HepG2 (cell line): ENCODE measurements around the gene GADD45B. TPM values are rescaled to one million over a fixed set of nuclear protein-coding genes. Genes with fewer than 3 reads are reported as not detected.

ENCODE experiments used
- ASH2L ChIP-seq: fragments of 300-600, 200-600 bp; sonication (generic); IDR thresholded peaks from 2 replicates; pipeline ENCODE4 v1.7.0; 2017; ENCODE audit warnings: low read depth, mild to moderate bottlenecking, moderate library complexity, mixed read lengths, low read length; ENCODE audit not compliant: insufficient read length
- ATF7-NPFF ChIP-seq: sonication (generic); formaldehyde crosslinking; IDR thresholded peaks from 2 replicates; pipeline ENCODE4 v1.8.1; 2023; ENCODE audit warnings: mild to moderate bottlenecking, low read depth, missing genetic modification reagents, moderate library complexity
- BORCS8-MEF2B ChIP-seq: sonication (generic); formaldehyde crosslinking; IDR thresholded peaks from 2 replicates; pipeline ENCODE4 v1.8.0; 2022; ENCODE audit warnings: mild to moderate bottlenecking, missing genetic modification reagents
- CBFB ChIP-seq: sonication (generic); formaldehyde crosslinking; IDR thresholded peaks from 2 replicates; pipeline ENCODE4 v1.4.0; 2020; ENCODE audit warnings: missing genetic modification reagents
- ELF3 ChIP-seq: IDR thresholded peaks from 2 replicates; pipeline ENCODE4 v1.6.1; 2016; ENCODE audit warnings: missing genetic modification reagents, missing compliant biosample characterization
- FOXK1 ChIP-seq: sonication (generic); formaldehyde crosslinking; IDR thresholded peaks from 2 replicates; pipeline ENCODE4 v1.4.0; 2020; ENCODE audit warnings: low read depth, missing genetic modification reagents, borderline replicate concordance
- FOXO1 ChIP-seq: sonication (generic); formaldehyde crosslinking; IDR thresholded peaks from 2 replicates; pipeline ENCODE4 v1.4.0; 2020; ENCODE audit warnings: missing genetic modification reagents
- HOXD1 ChIP-seq: sonication (generic); formaldehyde crosslinking; IDR thresholded peaks from 2 replicates; pipeline ENCODE4 v1.5.0; 2020; ENCODE audit warnings: missing genetic modification reagents
- KAT8 ChIP-seq: IDR thresholded peaks from 2 replicates; pipeline ENCODE4 v1.6.1; 2016; ENCODE audit warnings: missing genetic modification reagents, missing compliant biosample characterization
- KDM3A ChIP-seq: IDR thresholded peaks from 2 replicates; pipeline ENCODE4 v1.6.1; 2018; ENCODE audit warnings: low read depth, missing compliant biosample characterization
- MED1 ChIP-seq: sonication (generic); formaldehyde crosslinking; IDR thresholded peaks from 2 replicates; pipeline ENCODE4 v1.4.0; 2020; ENCODE audit warnings: missing genetic modification reagents
- POLR2A ChIP-seq, 2 experiments: IDR thresholded peaks; 2 replicates each; pipeline ENCODE4 v1.6.1; 2011; ENCODE audit warnings: low read depth in 2 of 2, low read length in 2 of 2, mild to moderate bottlenecking in 1 of 2, moderate library complexity in 1 of 2; ENCODE audit not compliant: insufficient read depth in 1 of 2
- POLR2AphosphoS5 ChIP-seq: IDR thresholded peaks from 2 replicates; pipeline ENCODE4 v1.6.1; 2012; ENCODE audit warnings: low read depth, low read length
- PPARG ChIP-seq: conservative IDR thresholded peaks from 2 replicates; pipeline ENCODE4 v1.6.1; 2016; ENCODE audit warnings: missing biosample characterization, missing genetic modification reagents
- RFX5 ChIP-seq: IDR thresholded peaks from 2 replicates; pipeline ENCODE4 v1.6.1; 2011; ENCODE audit warnings: low read depth, low read length, improper control_type of control experiment
- SKI ChIP-seq: fragments of 450-650 bp; IDR thresholded peaks from one replicate; pipeline ENCODE4 v1.6.1; 2018; ENCODE audit warnings: mild to moderate bottlenecking; ENCODE audit not compliant: partially characterized antibody
- SMYD3 ChIP-seq: sonication (generic); formaldehyde crosslinking; IDR thresholded peaks from 2 replicates; pipeline ENCODE4 v1.8.1; 2023; ENCODE audit warnings: mild to moderate bottlenecking, missing genetic modification reagents
- TBL1XR1 ChIP-seq: fragments of 150-350 bp; IDR thresholded peaks from 2 replicates; pipeline ENCODE4 v1.6.1; 2014; ENCODE audit warnings: borderline replicate concordance, low read length; ENCODE audit not compliant: partially characterized antibody
- THAP11 ChIP-seq: IDR thresholded peaks from 2 replicates; pipeline ENCODE4 v1.6.1; 2016; ENCODE audit warnings: missing biosample characterization, missing genetic modification reagents
- THYN1 ChIP-seq: sonication (generic); formaldehyde crosslinking; IDR thresholded peaks from 2 replicates; pipeline ENCODE4 v1.8.1; 2023; ENCODE audit warnings: low read depth, mild to moderate bottlenecking, moderate library complexity, missing genetic modification reagents, borderline replicate concordance
- ZFP36L2 ChIP-seq: sonication (generic); formaldehyde crosslinking; IDR thresholded peaks from 2 replicates; pipeline ENCODE4 v1.4.0; 2020; ENCODE audit warnings: missing genetic modification reagents
- ZNF138 ChIP-seq: sonication (generic); formaldehyde crosslinking; IDR thresholded peaks from 2 replicates; pipeline ENCODE4 v1.5.0; 2020; ENCODE audit warnings: mild to moderate bottlenecking, low read depth, missing genetic modification reagents
- ZNF143 ChIP-seq: sonication (generic); formaldehyde crosslinking; IDR thresholded peaks from 2 replicates; pipeline ENCODE4 v1.4.0; 2020; ENCODE audit warnings: missing genetic modification reagents
- ZNF234 ChIP-seq: sonication (generic); formaldehyde crosslinking; conservative IDR thresholded peaks from 2 replicates; pipeline ENCODE4 v1.5.1; 2020; ENCODE audit warnings: mild to moderate bottlenecking, missing genetic modification reagents
- ZNF296 ChIP-seq: sonication (generic); formaldehyde crosslinking; conservative IDR thresholded peaks from 2 replicates; pipeline ENCODE4 v1.5.0; 2020; ENCODE audit warnings: mild to moderate bottlenecking, missing genetic modification reagents
- ZNF331 ChIP-seq: sonication (generic); formaldehyde crosslinking; IDR thresholded peaks from 2 replicates; pipeline ENCODE4 v1.4.0; 2020; ENCODE audit warnings: missing genetic modification reagents
- ZNF33A ChIP-seq: sonication (generic); formaldehyde crosslinking; IDR thresholded peaks from 2 replicates; pipeline ENCODE4 v1.5.1; 2020; ENCODE audit warnings: missing genetic modification reagents, mild to moderate bottlenecking, moderate library complexity, borderline replicate concordance
- ZNF484 ChIP-seq: sonication (generic); formaldehyde crosslinking; IDR thresholded peaks from 2 replicates; pipeline ENCODE4 v1.5.1; 2020; ENCODE audit warnings: mild to moderate bottlenecking, low read depth, missing genetic modification reagents, borderline replicate concordance
- ZNF777 ChIP-seq: sonication (generic); formaldehyde crosslinking; IDR thresholded peaks from 2 replicates; pipeline ENCODE4 v1.4.0; 2020; ENCODE audit warnings: missing genetic modification reagents
- polyA plus RNA-seq, 8 experiments: library from polyadenylated mRNA; depleted of rRNA in 3 of 8; stranded (reverse) in 7 of 8; unstranded in 1 of 8; fragments of >200 nt; fragmentation: Illumina TruSeq in 4 of 8; extraction: Trizol in 4 of 8; gene quantifications; 2 replicates each; pipeline versions ENCODE4 v1.2.1 to v1.2.3, GENCODE V29; 2011 to 2016; ENCODE audit warnings: low read depth in 4 of 8, missing spikeins in 1 of 8, mixed read lengths in 1 of 8; ENCODE audit not compliant: insufficient read depth in 1 of 8
- total RNA-seq, 5 experiments: library from RNA; depleted of rRNA; stranded (reverse); fragments of >200 nt; fragmentation: Illumina TruSeq; extraction: Trizol; gene quantifications; 2 replicates each; pipeline ENCODE4 v1.2.3, GENCODE V29; 2016; ENCODE audit warnings: low read depth in 1 of 5
- TF ChIP-seq, protein P1 (sequence below): IDR thresholded peaks from 2 replicates; pipeline ENCODE4 v1.6.1; 2016; ENCODE audit warnings: missing compliant biosample characterization, missing genetic modification reagents, borderline replicate concordance

GADD45B gene
- total and polyA plus RNA-seq, 2 of the 13 experiments (the other 11 are each of a cell fraction or from before 2014, with no cell fraction given), result 4.6 to 34.1 TPM

- TF ChIP-seq MED1 (CRISPR knock-in tag) (peak; percentile 73), ZNF33A (CRISPR knock-in tag) (no peak; the same call in 1 of the 2 replicates), BORCS8-MEF2B (CRISPR knock-in tag) (peak; percentile 57; the same call in 1 of the 2 replicates), THAP11 (CRISPR knock-in tag) (peak; percentile 44; the same call in 1 of the 2 replicates), ZNF138 (CRISPR knock-in tag) (peak; percentile 82; the same call in 1 of the 2 replicates), ELF3 (CRISPR knock-in tag) (peak; percentile 70; the same call in 1 of the 2 replicates), ZNF331 (peak; percentile 62), ATF7-NPFF (CRISPR knock-in tag) (peak; percentile 60), RFX5 (peak; percentile 40; the same call in 1 of the 2 replicates), ZNF296 (no peak), ZNF234 (CRISPR knock-in tag) (no peak), ZFP36L2 (CRISPR knock-in tag) (peak; percentile 59; the same call in 1 of the 2 replicates), THYN1 (CRISPR knock-in tag) (no peak), ZNF777 (peak; percentile 56; the same call in 1 of the 2 replicates), TBL1XR1 (peak; percentile 63), POLR2AphosphoS5 (peak; percentile 100), ZNF143 (no peak), FOXO1 (peak; percentile 16; the same call in 1 of the 2 replicates), SKI (peak; percentile 64), KAT8 (peak; percentile 59; the same call in 1 of the 2 replicates), POLR2A (IDR thresholded peaks at IDR 0.05; ENCODE audit: insufficient read depth in 1 of 2, low read depth in 2 of 2, low read length in 2 of 2) (peak; percentile 100), ZNF484 (CRISPR knock-in tag) (no peak), FOXK1 (peak; percentile 76; the same call in 1 of the 2 replicates), PPARG (CRISPR knock-in tag) (no peak), KDM3A (CRISPR knock-in tag) (0 out of 2 replicates have a peak, but pooled peaks have one; percentile 52), CBFB (CRISPR knock-in tag) (0 out of 2 replicates have a peak, but pooled peaks have one; percentile 56), SMYD3 (CRISPR knock-in tag) (0 out of 2 replicates have a peak, but pooled peaks have one; percentile 49), HOXD1 (CRISPR knock-in tag) (no peak; the same call in 1 of the 2 replicates), ASH2L (peak; percentile 13)
- TF ChIP-seq, protein P1, sequence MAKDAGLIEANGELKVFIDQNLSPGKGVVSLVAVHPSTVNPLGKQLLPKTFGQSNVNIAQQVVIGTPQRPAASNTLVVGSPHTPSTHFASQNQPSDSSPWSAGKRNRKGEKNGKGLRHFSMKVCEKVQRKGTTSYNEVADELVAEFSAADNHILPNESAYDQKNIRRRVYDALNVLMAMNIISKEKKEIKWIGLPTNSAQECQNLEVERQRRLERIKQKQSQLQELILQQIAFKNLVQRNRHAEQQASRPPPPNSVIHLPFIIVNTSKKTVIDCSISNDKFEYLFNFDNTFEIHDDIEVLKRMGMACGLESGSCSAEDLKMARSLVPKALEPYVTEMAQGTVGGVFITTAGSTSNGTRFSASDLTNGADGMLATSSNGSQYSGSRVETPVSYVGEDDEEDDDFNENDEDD (CRISPR knock-in tag), result 0 out of 2 replicates have a peak, but pooled peaks have one; percentile 29
Observed at GRCh38 chr19:2475702-2476450, at the start of gene GADD45B (continued).
